Trophoblast cell (in vitro differentiated cells and primary cell): ENCODE results near the gene TCTN1.
"Not testable (repeated sequence)": the region's sequence is repeated elsewhere in the genome, so short reads cannot be mapped to it uniquely, and the experiment has no call there.

Source experiments
- DNase-seq, 2 donors: peaks; one replicate each; pipeline ENCODE4 v3.0.0-alpha.2; 2016
- H2AFZ ChIP-seq: 2 replicates; pipeline ENCODE4 v1.6.1; 2013; ENCODE audit warnings: low read length, moderate library complexity, mild to moderate bottlenecking; ENCODE audit not compliant: insufficient read depth, poor library complexity
- H2AK5ac ChIP-seq: 2 replicates; pipeline ENCODE4 v1.6.1; 2013; ENCODE audit warnings: mild to moderate bottlenecking, low read length
- H2BK120ac ChIP-seq: 2 replicates; pipeline ENCODE4 v1.6.1; 2013; ENCODE audit warnings: low read length, mild to moderate bottlenecking, moderate library complexity; ENCODE audit not compliant: insufficient read depth, poor library complexity
- H2BK12ac ChIP-seq: 2 replicates; pipeline ENCODE4 v1.6.1; 2013; ENCODE audit warnings: mild to moderate bottlenecking, low read length, moderate library complexity
- H2BK5ac ChIP-seq: 2 replicates; pipeline ENCODE4 v1.6.1; 2013; ENCODE audit warnings: low read length, low read depth, moderate library complexity, mild to moderate bottlenecking; ENCODE audit not compliant: poor library complexity
- H3K14ac ChIP-seq: 2 replicates; pipeline ENCODE4 v1.6.1; 2013; ENCODE audit warnings: mild to moderate bottlenecking, low read length
- H3K18ac ChIP-seq: 2 replicates; pipeline ENCODE4 v1.6.1; 2013; ENCODE audit warnings: mild to moderate bottlenecking, low read length
- H3K23ac ChIP-seq: 2 replicates; pipeline ENCODE4 v1.6.1; 2013; ENCODE audit warnings: low read length
- H3K27ac ChIP-seq: 2 replicates; pipeline ENCODE4 v1.5.1; 2013; ENCODE audit warnings: low read depth, mild to moderate bottlenecking, inconsistent platforms, low read length, moderate library complexity
- H3K27me3 ChIP-seq: 2 replicates; pipeline ENCODE4 v1.6.1; 2013; ENCODE audit warnings: inconsistent platforms, mild to moderate bottlenecking, low read length, moderate library complexity; ENCODE audit not compliant: insufficient read depth
- H3K36me3 ChIP-seq, 2 experiments: 1 replicate in 1 of 2; 2 replicates in 1 of 2; pipeline ENCODE4 v1.6.1; 2013; ENCODE audit warnings: low read length in 2 of 2, mild to moderate bottlenecking in 2 of 2, moderate library complexity in 1 of 2; ENCODE audit not compliant: insufficient read depth in 2 of 2, control insufficient read depth in 1 of 2
- H3K4ac ChIP-seq: 2 replicates; pipeline ENCODE4 v1.6.1; 2013; ENCODE audit warnings: low read depth, mild to moderate bottlenecking, low read length, moderate library complexity
- H3K4me1 ChIP-seq, 2 experiments: 1 replicate in 1 of 2; 2 replicates in 1 of 2; pipeline ENCODE4 v1.6.1; 2013; ENCODE audit warnings: low read length in 2 of 2, mild to moderate bottlenecking in 2 of 2, moderate library complexity in 1 of 2; ENCODE audit not compliant: insufficient read depth in 2 of 2, control insufficient read depth in 1 of 2
- H3K4me2 ChIP-seq: 2 replicates; pipeline ENCODE4 v1.6.1; 2013; ENCODE audit warnings: inconsistent platforms, mild to moderate bottlenecking, low read length, moderate library complexity
- H3K4me3 ChIP-seq: 2 replicates; pipeline ENCODE4 v1.5.1; 2013; ENCODE audit warnings: mild to moderate bottlenecking, low read depth, low read length, inconsistent platforms
- H3K79me1 ChIP-seq: one replicate; pipeline ENCODE4 v1.6.1; 2013; ENCODE audit warnings: low read length
- H3K79me2 ChIP-seq: 2 replicates; pipeline ENCODE4 v1.6.1; 2013; ENCODE audit warnings: low read length, mild to moderate bottlenecking; ENCODE audit not compliant: control insufficient read depth, insufficient read depth, poor library complexity
- H3K9ac ChIP-seq: 2 replicates; pipeline ENCODE4 v1.6.1; 2013; ENCODE audit warnings: mild to moderate bottlenecking, low read length
- H3K9me3 ChIP-seq: 2 replicates; pipeline ENCODE4 v1.6.1; 2013; ENCODE audit warnings: low read depth, mild to moderate bottlenecking, control low read depth, inconsistent platforms, low read length; ENCODE audit not compliant: insufficient read depth
- H4K12ac ChIP-seq: 2 replicates; pipeline ENCODE4 v1.6.1; 2013; ENCODE audit warnings: low read depth, mild to moderate bottlenecking, low read length, moderate library complexity
- H4K8ac ChIP-seq: 2 replicates; pipeline ENCODE4 v1.6.1; 2013; ENCODE audit warnings: low read depth, mild to moderate bottlenecking, low read length, moderate library complexity
- H4K91ac ChIP-seq: one replicate; pipeline ENCODE4 v1.6.1; 2013; ENCODE audit warnings: low read depth, mild to moderate bottlenecking, low read length, moderate library complexity
- WGBS: extraction: QIAGEN DNeasy Blood & Tissue Kit; methylation state at CpG from one replicate; pipeline ENCODE4 v1.1.7; 2013; ENCODE audit warnings: missing lambda C conversion rate; ENCODE audit not compliant: insufficient read length, insufficient coverage; ENCODE audit errors: extremely low coverage; 5-methylcytosine and 5-hydroxymethylcytosine counted together

Gene TCTN1

DNA sequence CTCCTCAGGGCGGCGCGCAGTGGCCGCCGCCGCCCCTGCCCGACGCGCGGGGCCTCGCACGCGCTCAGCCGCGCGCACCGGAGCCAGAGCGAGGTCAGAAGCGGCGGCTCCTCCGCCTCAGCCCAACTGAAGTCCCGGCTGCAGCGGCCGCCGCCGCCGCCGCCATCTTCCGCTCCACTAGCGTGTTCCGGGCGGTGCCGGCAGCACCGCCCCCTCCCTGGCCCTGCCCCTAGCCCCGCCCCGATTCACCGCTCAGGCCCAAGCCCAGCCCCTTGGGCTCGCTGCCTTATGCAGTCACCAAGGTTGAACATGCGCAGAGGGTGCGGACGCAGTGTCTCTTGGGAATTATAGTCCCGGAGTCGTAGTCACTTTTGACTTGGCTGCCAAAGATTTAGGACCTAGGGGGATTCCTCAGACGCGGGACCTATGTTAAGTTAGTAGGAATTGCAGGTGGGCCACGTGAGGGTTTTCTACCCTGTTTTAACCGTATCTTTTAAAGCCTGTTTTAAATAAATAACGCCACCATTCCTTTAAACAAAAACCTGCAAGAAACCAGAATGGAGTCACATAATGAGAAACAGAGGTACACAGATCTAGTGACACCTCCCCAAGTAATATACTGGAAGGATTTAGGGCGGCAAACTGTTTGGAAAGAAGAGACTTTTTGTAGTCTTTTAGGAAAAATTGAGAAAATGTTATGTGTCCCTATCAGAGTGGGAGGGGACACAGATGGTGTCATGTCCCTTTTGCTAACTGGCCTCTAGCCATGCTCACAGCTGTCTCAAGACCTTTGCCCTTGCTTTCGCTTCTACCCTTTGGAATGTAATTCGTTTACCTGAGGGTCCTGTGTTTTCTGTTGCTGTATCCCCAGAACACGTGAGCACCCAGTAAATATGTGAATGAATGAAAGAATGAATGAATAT, 30.5 kb upstream of the TCTN1 start, which contains the start of gene PPTC7:
Gene PPTC7, minus strand, starts transcription at position 182 of the 923 bp plus-strand sequence. CDS start 287 bp downstream, outside the sequence.
- Histone ChIP-seq H3K23ac (no peak within 1 kb of the TSS), H2BK5ac (peak within 1 kb of the TSS; percentile 22), H3K27me3 (no peaks in the 10 kb centered on the region), H4K91ac (peak within 1 kb of the TSS; percentile 82), H3K14ac (peak within 1 kb of the TSS; percentile 74), H3K4me1 (peaks cover 8% of the 10 kb centered on the region in 2 experiments), H2AK5ac (no peak within 1 kb of the TSS), H3K9me3 (no peaks in the 10 kb centered on the region), H3K4me2 (peak within 1 kb of the TSS; percentile 93), H3K4ac (peak within 1 kb of the TSS; percentile 26), H3K79me2 (peaks cover 9% of the 10 kb centered on the region), H3K36me3 (no peaks in the 10 kb centered on the region), H3K18ac (peak within 1 kb of the TSS; percentile 76), H2BK120ac (peak within 1 kb of the TSS; percentile 26), H4K12ac (no peak within 1 kb of the TSS), H2BK12ac (no peak within 1 kb of the TSS), H3K27ac (peak within 1 kb of the TSS; percentile 27), H2AFZ (peak within 1 kb of the TSS; percentile 48), H3K4me3 (peak within 1 kb of the TSS; percentile 89), H3K79me1 (peaks cover 4% of the 10 kb centered on the region), H3K9ac (peak within 1 kb of the TSS; percentile 98), H4K8ac (peak within 1 kb of the TSS; percentile 56)
- DNase-seq, result peak; percentile 98
- WGBS, result no CpG with 5 or more reads among the region's 52 CpGs

DNA sequence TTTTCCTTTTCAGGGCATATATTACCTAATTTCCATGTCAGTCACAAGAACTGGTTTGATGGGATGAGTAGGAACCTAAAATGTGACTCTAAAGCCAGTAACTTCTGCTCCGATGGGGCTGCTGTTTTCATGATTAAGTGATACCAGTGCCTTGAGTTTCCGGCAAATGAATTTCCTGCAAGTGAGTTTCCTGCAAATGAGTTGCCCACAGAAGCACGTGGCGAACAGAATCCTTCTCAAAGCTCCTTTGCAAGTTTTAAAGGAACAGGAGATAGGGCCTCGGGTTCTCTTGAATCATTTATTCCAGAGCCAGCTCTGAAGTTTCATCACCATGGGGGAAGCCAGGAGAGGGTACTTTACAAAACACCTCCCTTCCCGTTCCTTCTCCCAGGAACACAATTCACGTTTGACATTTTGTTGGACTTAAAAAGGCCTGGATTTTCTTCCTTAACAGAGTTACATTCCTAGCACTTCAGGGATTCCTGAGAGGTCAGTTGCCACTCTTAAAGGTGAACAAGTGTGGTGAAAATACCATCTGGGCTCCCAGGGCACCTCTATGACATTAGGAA, 28.6 kb upstream of the TCTN1 start:
- H3K27me3 ChIP-seq, result no peaks in the 10 kb centered on the region
- peaks cover 4% of the 10 kb centered on the region for H3K79me1 ChIP-seq
- no peak overlapping the region for H2AK5ac ChIP-seq
- H2AFZ ChIP-seq, result peak overlapping the region; percentile 1
- peak; percentile 65 to 91 for DNase-seq
- peak overlapping the region; percentile 35 for H3K4me2 ChIP-seq
- H3K4ac ChIP-seq, result no peak overlapping the region
- H2BK12ac ChIP-seq, result no peak overlapping the region
- H2BK120ac ChIP-seq, result no peak overlapping the region
- no peaks in the 10 kb centered on the region for H3K9me3 ChIP-seq
- H3K23ac ChIP-seq, result no peak overlapping the region
- H3K4me1 ChIP-seq, result peaks cover 8% of the 10 kb centered on the region in 2 experiments
- no peak overlapping the region for H3K18ac ChIP-seq
- peak overlapping the region; percentile 32 for H3K27ac ChIP-seq
- H3K14ac ChIP-seq, result no peak overlapping the region
- peaks cover 9% of the 10 kb centered on the region for H3K79me2 ChIP-seq
- no peak overlapping the region for H4K8ac ChIP-seq
- H3K36me3 ChIP-seq, result no peaks in the 10 kb centered on the region
- no peak overlapping the region for H3K4me3 ChIP-seq
- no peak overlapping the region for H4K12ac ChIP-seq
- H2BK5ac ChIP-seq, result no peak overlapping the region
- H4K91ac ChIP-seq, result no peak overlapping the region
- WGBS, result no CpG with 5 or more reads among the region's 7 CpGs
- no peak overlapping the region for H3K9ac ChIP-seq

DNA sequence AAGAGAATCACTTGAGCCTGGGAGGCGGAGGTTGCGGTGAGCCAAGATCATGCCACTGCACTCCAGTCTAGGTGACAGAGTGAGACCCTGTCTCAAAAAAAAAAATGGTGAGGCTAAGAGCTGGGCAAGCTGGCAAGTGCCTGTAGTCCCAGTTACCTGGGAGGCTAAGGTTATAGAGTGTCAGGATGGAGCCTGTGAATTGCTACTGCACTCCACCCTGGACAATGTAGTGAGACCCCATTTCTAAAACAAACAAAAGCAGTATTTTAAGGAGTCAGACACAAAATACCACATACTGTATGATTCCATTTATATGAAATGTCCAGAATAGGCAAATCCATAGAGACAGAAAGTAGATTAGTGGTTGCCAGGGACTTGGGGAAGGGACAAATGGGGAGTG, 26.8 kb upstream of the TCTN1 start:
- H3K18ac ChIP-seq, H4K91ac ChIP-seq, H3K9me3 ChIP-seq, H2BK5ac ChIP-seq, H3K79me1 ChIP-seq, H3K4me3 ChIP-seq, H2BK12ac ChIP-seq, H3K27ac ChIP-seq, H3K4me2 ChIP-seq, H3K14ac ChIP-seq, H3K23ac ChIP-seq, H4K8ac ChIP-seq, H3K27me3 ChIP-seq, H2AK5ac ChIP-seq, H3K79me2 ChIP-seq, H2AFZ ChIP-seq, H2BK120ac ChIP-seq, H3K9ac ChIP-seq, H4K12ac ChIP-seq, H3K36me3 ChIP-seq, DNase-seq, H3K4ac ChIP-seq: not testable (repeated sequence)
- WGBS, result no CpG with 5 or more reads among the region's 2 CpGs
- H3K4me1 ChIP-seq, result peaks cover 8 to 11% of the 10 kb centered on the region in 2 experiments

DNA sequence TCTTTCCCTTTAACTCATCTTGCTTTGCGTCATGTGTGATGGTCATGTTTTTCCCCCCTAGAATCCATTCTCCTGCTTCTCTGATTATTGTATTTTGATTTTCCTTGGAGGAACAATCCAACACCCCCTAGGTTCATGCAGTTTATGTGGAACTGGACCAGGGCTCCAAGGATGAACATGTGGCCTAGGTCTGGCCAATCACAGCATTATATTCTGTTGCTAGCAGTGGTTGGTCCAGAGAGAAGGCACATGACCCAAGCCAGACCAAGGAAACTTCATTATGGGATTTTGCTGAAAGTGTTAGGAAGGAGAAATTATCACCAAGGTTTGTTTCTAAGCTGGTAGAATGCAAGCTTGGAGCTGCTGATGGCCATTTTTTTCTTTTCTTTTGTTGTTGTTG, 23.9 kb upstream of the TCTN1 start:
- Histone ChIP-seq H3K27me3 (no peaks in the 10 kb centered on the region), H3K4me3 (no peak overlapping the region), H2BK5ac (no peak overlapping the region), H3K18ac (no peak overlapping the region), H3K9ac (no peak overlapping the region), H3K36me3 (no peaks in the 10 kb centered on the region), H3K4me2 (no peak overlapping the region), H4K12ac (no peak overlapping the region), H2AK5ac (no peak overlapping the region), H3K4ac (no peak overlapping the region), H2AFZ (no peak overlapping the region), H3K79me2 (no peaks in the 10 kb centered on the region), H4K91ac (no peak overlapping the region), H3K23ac (no peak overlapping the region), H2BK12ac (no peak overlapping the region), H3K14ac (no peak overlapping the region), H3K27ac (no peak overlapping the region), H2BK120ac (no peak overlapping the region), H3K4me1 (peaks cover 6% of the 10 kb centered on the region in 2 experiments), H3K79me1 (no peaks in the 10 kb centered on the region), H3K9me3 (no peaks in the 10 kb centered on the region), H4K8ac (no peak overlapping the region)
- DNase-seq, result no peak
- no CpG with 5 or more reads among the region's 1 CpG for WGBS
